Brain microvascular endothelial cell (primary cell): ENCODE measurements around the gene KCTD4.

ENCODE experiments used
- DNase-seq: peaks from one replicate; pipeline ENCODE4 v3.0.0-alpha.2; 2020
- H3K27ac ChIP-seq: fragments of 250-450 bp; sonication (Bioruptor Pico); 2 replicates; pipeline ENCODE4 v1.5.1; 2020; ENCODE audit warnings: mild to moderate bottlenecking, moderate library complexity
- H3K27me3 ChIP-seq: fragments of 250-450 bp; sonication (Bioruptor Pico); replicated peaks from 2 replicates; pipeline ENCODE4 v1.5.1; 2020; ENCODE audit warnings: mild to moderate bottlenecking
- H3K36me3 ChIP-seq: fragments of 250-450 bp; sonication (Bioruptor Pico); replicated peaks from 2 replicates; pipeline ENCODE4 v1.5.1; 2020; ENCODE audit warnings: mild to moderate bottlenecking
- H3K4me3 ChIP-seq: 2 replicates; pipeline ENCODE4 v1.5.1; 2011; ENCODE audit warnings: low read depth, mild to moderate bottlenecking, control low read depth, low read length, moderate library complexity
- CTCF ChIP-seq: IDR thresholded peaks from 2 replicates; pipeline ENCODE4 v1.5.1; 2011; ENCODE audit warnings: low read depth, mild to moderate bottlenecking, moderate library complexity, low read length, control low read depth, inconsistent platforms; ENCODE audit errors: missing control alignments
- in situ Hi-C: cut with HindIII; loops from 2 replicates; pipeline ENCODE4 v1.10.0; 2017; ENCODE audit warnings: low sequenced_read_pairs, low pct_ligation_motif_present

The KCTD4 gene

GRCh38 chr13:45220403-45220802 is 19.6 kb upstream of the KCTD4 start:
- no peak overlapping the region for H3K4me3 ChIP-seq
- TF ChIP-seq CTCF = no peak
- H3K27ac ChIP-seq = peak overlapping the region; percentile 47
- in situ Hi-C loops = no loop called here
- no peaks in the 10 kb centered on the region for H3K27me3 ChIP-seq
- DNase-seq = no peak
- no peaks in the 10 kb centered on the region for H3K36me3 ChIP-seq

DNA sequence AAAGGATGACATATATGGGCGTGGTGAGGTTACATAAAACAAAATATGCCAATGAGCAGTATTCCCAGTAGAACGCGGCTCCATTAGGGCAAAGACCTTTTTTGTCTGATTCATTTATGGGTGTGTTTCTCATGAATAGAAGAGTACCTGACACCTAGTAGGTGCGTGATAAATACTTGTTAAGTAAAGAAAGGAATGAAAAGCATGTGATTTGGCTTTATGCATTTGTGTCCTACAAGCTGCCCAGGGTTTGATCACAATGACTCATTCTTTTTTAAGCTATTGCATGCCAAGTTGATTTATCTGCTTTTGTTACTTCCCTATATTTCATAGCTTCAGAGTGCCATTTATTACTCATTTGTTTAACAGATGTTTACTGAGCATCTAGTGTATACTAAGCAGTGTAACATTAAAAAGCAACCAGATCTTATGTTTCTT is 19.1 kb upstream of the KCTD4 start:
- no peak for TF ChIP-seq CTCF
- in situ Hi-C loops = no loop called here
- Histone ChIP-seq H3K36me3 (no peaks in the 10 kb centered on the region), H3K27me3 (no peaks in the 10 kb centered on the region), H3K4me3 (no peak overlapping the region), H3K27ac (peak overlapping the region; percentile 47)
- peak; percentile 39 for DNase-seq

GRCh38 chr13:45219123-45219891 is 18.5 kb upstream of the KCTD4 start:
- no peaks in the 10 kb centered on the region for H3K36me3 ChIP-seq
- no peak for DNase-seq
- in situ Hi-C loops = no loop called here
- H3K4me3 ChIP-seq = no peak overlapping the region
- H3K27ac ChIP-seq = peak overlapping the region; percentile 47
- H3K27me3 ChIP-seq = no peaks in the 10 kb centered on the region
- no peak for TF ChIP-seq CTCF

- Histone ChIP-seq H3K36me3 (no peaks in the 10 kb centered on the region), H3K27ac (no peak overlapping the region), H3K4me3 (no peak overlapping the region), H3K27me3 (no peaks in the 10 kb centered on the region)
- in situ Hi-C loops = no loop called here
- no peak for TF ChIP-seq CTCF
- no peak for DNase-seq
Measured at GRCh38 chr13:45218689-45219088, 17.8 kb upstream of the KCTD4 start.

DNA sequence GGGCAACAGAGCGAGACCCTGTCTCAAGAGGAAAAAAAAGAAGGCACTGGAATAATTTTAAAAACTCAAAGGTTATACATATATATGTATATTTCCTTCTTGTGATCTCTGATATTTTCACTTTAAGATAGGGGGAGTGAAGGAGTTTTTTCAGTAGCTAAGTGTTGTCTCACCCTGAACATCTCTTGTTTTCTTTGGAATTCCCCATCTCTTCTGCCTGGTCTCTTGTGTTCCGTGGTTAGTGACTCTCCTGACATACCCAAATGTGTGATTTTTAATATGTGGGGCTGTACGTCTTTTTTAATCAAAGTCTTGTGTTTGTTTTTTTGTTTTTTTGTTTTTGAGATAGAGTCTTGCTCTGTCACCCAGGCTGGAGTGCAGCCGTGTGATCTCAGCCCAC is 15.3 kb upstream of the KCTD4 start:
- no peaks in the 10 kb centered on the region for H3K36me3 ChIP-seq
- H3K4me3 ChIP-seq = no peak overlapping the region
- no peak for DNase-seq
- in situ Hi-C loops = no loop called here
- no peaks in the 10 kb centered on the region for H3K27me3 ChIP-seq
- no peak for TF ChIP-seq CTCF
- H3K27ac ChIP-seq = no peak overlapping the region

DNA sequence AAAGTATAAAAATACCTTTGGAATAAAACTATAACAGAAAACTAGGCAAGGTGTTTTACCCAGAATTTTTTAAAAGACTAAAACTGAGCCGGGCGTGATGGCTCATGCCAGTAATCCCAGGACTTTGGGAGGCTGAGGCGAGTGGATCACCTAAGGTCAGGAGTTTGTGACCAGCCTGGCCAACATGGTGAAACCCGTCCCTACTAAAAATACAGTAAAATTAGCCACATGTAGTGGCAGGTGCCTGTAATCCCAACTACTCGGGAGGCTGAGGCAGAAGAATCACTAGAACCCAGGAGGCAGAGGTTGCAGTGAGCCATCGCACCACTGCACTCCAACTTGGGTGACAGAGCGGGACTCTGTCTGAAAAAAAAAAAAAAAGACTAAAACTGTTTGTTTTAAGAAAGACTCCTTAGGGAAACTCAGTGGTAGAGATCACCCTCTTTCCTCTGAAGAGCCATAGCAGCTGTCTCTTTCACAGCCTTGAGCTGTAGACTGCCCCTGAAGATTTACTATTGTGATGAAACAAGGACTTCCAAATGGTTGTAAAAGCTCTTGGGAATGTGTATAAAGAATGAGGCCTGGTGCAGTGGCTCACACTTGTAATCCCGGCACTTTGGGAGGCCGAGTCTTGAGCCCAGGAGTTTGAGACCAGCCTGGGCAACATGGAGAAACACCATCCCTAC is 14.7 kb upstream of the KCTD4 start:
- DNase-seq = no peak
- no peak overlapping the region for H3K4me3 ChIP-seq
- no peak for TF ChIP-seq CTCF
- H3K27me3 ChIP-seq = no peaks in the 10 kb centered on the region
- H3K27ac ChIP-seq = no peak overlapping the region
- in situ Hi-C loops = no loop called here
- H3K36me3 ChIP-seq = no peaks in the 10 kb centered on the region
